ENCODE results near the gene ELMO1. TPM values are rescaled to one million over a fixed set of nuclear protein-coding genes. Genes with fewer than 3 reads are reported as not detected.

ELMO1 gene
- total RNA-seq, 1 experiment from 2014 or later = 8.7 TPM

- H3K4me3 ChIP-seq (ENCODE audit: insufficient read depth, low read depth, low read length) = no peak overlapping the region
- no peaks in the 10 kb centered on the region for H3K27me3 ChIP-seq (ENCODE audit: control insufficient read depth, insufficient read depth, low read length)
- no peak for DNase-seq
- H3K36me3 ChIP-seq (replicated peaks; ENCODE audit: control insufficient read depth, insufficient read depth, low read length) = no peaks in the 10 kb centered on the region
Measured at GRCh38 chr7:36827726-36828703, 620.6 kb downstream of the ELMO1 start.

- no peaks in the 10 kb centered on the region for H3K27me3 ChIP-seq (ENCODE audit: control insufficient read depth, insufficient read depth, low read length)
- DNase-seq = no peak
- H3K36me3 ChIP-seq (replicated peaks; ENCODE audit: control insufficient read depth, insufficient read depth, low read length) = no peaks in the 10 kb centered on the region
- no peak overlapping the region for H3K4me3 ChIP-seq (ENCODE audit: insufficient read depth, low read depth, low read length)
Measured at GRCh38 chr7:36825501-36825900, 623.2 kb downstream of the ELMO1 start.

- no peak for DNase-seq
- Histone ChIP-seq H3K4me3 (ENCODE audit: insufficient read depth, low read depth, low read length) (no peak overlapping the region), H3K36me3 (replicated peaks; ENCODE audit: control insufficient read depth, insufficient read depth, low read length) (no peaks in the 10 kb centered on the region), H3K27me3 (ENCODE audit: control insufficient read depth, insufficient read depth, low read length) (no peaks in the 10 kb centered on the region)
Measured at GRCh38 chr7:36823353-36823752, 625.3 kb downstream of the ELMO1 start.

- no peaks in the 10 kb centered on the region for H3K36me3 ChIP-seq (replicated peaks; ENCODE audit: control insufficient read depth, insufficient read depth, low read length)
- no peak overlapping the region for H3K4me3 ChIP-seq (ENCODE audit: insufficient read depth, low read depth, low read length)
- no peaks in the 10 kb centered on the region for H3K27me3 ChIP-seq (ENCODE audit: control insufficient read depth, insufficient read depth, low read length)
- DNase-seq = no peak
Measured at GRCh38 chr7:36821617-36822016, 627.0 kb downstream of the ELMO1 start.

- Histone ChIP-seq H3K27me3 (ENCODE audit: control insufficient read depth, insufficient read depth, low read length) (no peaks in the 10 kb centered on the region), H3K36me3 (replicated peaks; ENCODE audit: control insufficient read depth, insufficient read depth, low read length) (no peaks in the 10 kb centered on the region), H3K4me3 (ENCODE audit: insufficient read depth, low read depth, low read length) (no peak overlapping the region)
- DNase-seq = no peak
Measured at GRCh38 chr7:36820527-36821170, 628.0 kb downstream of the ELMO1 start.

- no peaks in the 10 kb centered on the region for H3K36me3 ChIP-seq (replicated peaks; ENCODE audit: control insufficient read depth, insufficient read depth, low read length)
- DNase-seq = no peak
- no peak overlapping the region for H3K4me3 ChIP-seq (ENCODE audit: insufficient read depth, low read depth, low read length)
- H3K27me3 ChIP-seq (ENCODE audit: control insufficient read depth, insufficient read depth, low read length) = no peaks in the 10 kb centered on the region
Measured at GRCh38 chr7:36819639-36820038, 629.0 kb downstream of the ELMO1 start.

GRCh38 chr7:36814311-36814710 lies 634.4 kb downstream of the ELMO1 start:
- no peak overlapping the region for H3K4me3 ChIP-seq (ENCODE audit: insufficient read depth, low read depth, low read length)
- no peaks in the 10 kb centered on the region for H3K27me3 ChIP-seq (ENCODE audit: control insufficient read depth, insufficient read depth, low read length)
- no peak for DNase-seq

GRCh38 chr7:36811807-36812206 lies 636.9 kb downstream of the ELMO1 start:
- H3K36me3 ChIP-seq (replicated peaks; ENCODE audit: control insufficient read depth, insufficient read depth, low read length) = no peaks in the 10 kb centered on the region
- H3K4me3 ChIP-seq (ENCODE audit: insufficient read depth, low read depth, low read length) = no peak overlapping the region
- DNase-seq = no peak

More at GRCh38 chr7:36814311-36814710, 634.4 kb downstream of the ELMO1 start:
- H3K36me3 ChIP-seq (replicated peaks; ENCODE audit: control insufficient read depth, insufficient read depth, low read length) = no peaks in the 10 kb centered on the region

GRCh38 chr7:36810489-36810888 lies 638.2 kb downstream of the ELMO1 start:
- DNase-seq = no peak
- Histone ChIP-seq H3K27me3 (ENCODE audit: control insufficient read depth, insufficient read depth, low read length) (no peaks in the 10 kb centered on the region), H3K36me3 (replicated peaks; ENCODE audit: control insufficient read depth, insufficient read depth, low read length) (no peaks in the 10 kb centered on the region)

More at GRCh38 chr7:36811807-36812206, 636.9 kb downstream of the ELMO1 start:
- no peaks in the 10 kb centered on the region for H3K27me3 ChIP-seq (ENCODE audit: control insufficient read depth, insufficient read depth, low read length)

GRCh38 chr7:36810032-36810431 lies 638.6 kb downstream of the ELMO1 start:
- no peak for DNase-seq
- no peaks in the 10 kb centered on the region for H3K27me3 ChIP-seq (ENCODE audit: control insufficient read depth, insufficient read depth, low read length)
- no peaks in the 10 kb centered on the region for H3K36me3 ChIP-seq (replicated peaks; ENCODE audit: control insufficient read depth, insufficient read depth, low read length)
- no peak overlapping the region for H3K4me3 ChIP-seq (ENCODE audit: insufficient read depth, low read depth, low read length)

More at GRCh38 chr7:36810489-36810888, 638.2 kb downstream of the ELMO1 start:
- H3K4me3 ChIP-seq (ENCODE audit: insufficient read depth, low read depth, low read length) = no peak overlapping the region

GRCh38 chr7:36809510-36809909 lies 639.2 kb downstream of the ELMO1 start:
- DNase-seq = no peak
- H3K4me3 ChIP-seq (ENCODE audit: insufficient read depth, low read depth, low read length) = no peak overlapping the region
- H3K36me3 ChIP-seq (replicated peaks; ENCODE audit: control insufficient read depth, insufficient read depth, low read length) = no peaks in the 10 kb centered on the region
- H3K27me3 ChIP-seq (ENCODE audit: control insufficient read depth, insufficient read depth, low read length) = no peaks in the 10 kb centered on the region

GRCh38 chr7:36809086-36809485 lies 639.6 kb downstream of the ELMO1 start:
- Histone ChIP-seq H3K27me3 (ENCODE audit: control insufficient read depth, insufficient read depth, low read length) (no peaks in the 10 kb centered on the region), H3K36me3 (replicated peaks; ENCODE audit: control insufficient read depth, insufficient read depth, low read length) (no peaks in the 10 kb centered on the region), H3K4me3 (ENCODE audit: insufficient read depth, low read depth, low read length) (no peak overlapping the region)
- no peak for DNase-seq

- H3K36me3 ChIP-seq (replicated peaks; ENCODE audit: control insufficient read depth, insufficient read depth, low read length) = no peaks in the 10 kb centered on the region
- no peak overlapping the region for H3K4me3 ChIP-seq (ENCODE audit: insufficient read depth, low read depth, low read length)
- no peak for DNase-seq
- H3K27me3 ChIP-seq (ENCODE audit: control insufficient read depth, insufficient read depth, low read length) = no peaks in the 10 kb centered on the region
Measured at GRCh38 chr7:36806891-36807290, 641.8 kb downstream of the ELMO1 start.

Data from H7 (cell line).